ENCODE data around the gene DCTD. TPM values are rescaled to one million over a fixed set of nuclear protein-coding genes. Genes with fewer than 3 reads are reported as not detected.

Gene DCTD
- total and polyA plus RNA-seq, 2 of the 13 experiments (the other 11 are each of a cell fraction or from before 2014, with no cell fraction given), result 85.1 to 95.3 TPM

- ChIA-PET POLR2A (no interaction called here), CTCF (ENCODE audit: low intra/inter-chr PET ratio, low total read pairs) (interaction anchor here (1.3 to 2.4 kb wide), 5 partner anchors 312 to 469 kb away, joined by 3 to 48 read pairs (median 4); no protein-coding TSS in a partner anchor)
- under 1% methylated on average over 5 of the region's 5 CpGs for WGBS (ENCODE audit: low lambda C conversion rate)
- in situ Hi-C loops (cut with HindIII; ENCODE audit: extremely low pct_ligation_motif_present, low pct_unique_long_range_greater_than_20kb) (loop anchor here (5.0 to 10.0 kb wide), 2 partner anchors 325 to 457 kb away; no protein-coding TSS in a partner anchor), intact Hi-C loops (cut with micrococcal nuclease; ENCODE audit: unreplicated experiment) (loop anchor here (1.0 to 2.0 kb wide), 3 partner anchors 135 to 470 kb away; no protein-coding TSS in a partner anchor)
- ATAC-seq, result peak; percentile 55
- Histone ChIP-seq H3K4me1 (ENCODE audit: insufficient read depth, low read length) (no peaks in the 10 kb centered on the region), H3K27ac (ENCODE audit: extremely low read length, insufficient read depth, low read length) (no peak overlapping the region), H3K36me3 (replicated peaks in 1 of 2; ENCODE audit: control insufficient read depth in 1 of 2, insufficient read depth in 2 of 2, low read length in 2 of 2) (no peaks in the 10 kb centered on the region), H3K9me3 (ENCODE audit: low read length) (no peaks in the 10 kb centered on the region), H4K20me1 (ENCODE audit: insufficient read depth, low read length) (no peaks in the 10 kb centered on the region), H3K9ac (ENCODE audit: insufficient read depth, low read depth, low read length) (no peak overlapping the region), H3K79me2 (ENCODE audit: insufficient read depth, low read length) (no peaks in the 10 kb centered on the region), H3K4me2 (ENCODE audit: low read depth, low read length) (peak overlapping the region; percentile 76), H3K27me3 (ENCODE audit: control insufficient read depth in 1 of 2, insufficient read depth in 2 of 2, low read length in 2 of 2) (peaks cover 0 to 3% of the 10 kb centered on the region in 2 experiments; a peak in 1 of 5 replicates), H3K4me3 (replicated peaks in 1 of 3; ENCODE audit: insufficient read depth in 1 of 3, low read depth in 2 of 3, low read length in 3 of 3) (no peak overlapping the region), H2AFZ (ENCODE audit: low read length) (no peak overlapping the region)
- no peak for DNase-seq (ENCODE audit: low spot score)
- TF ChIP-seq TRAFD1 (CRISPR knock-in tag; IDR thresholded peaks at IDR 0.05; ENCODE audit: borderline replicate concordance), result no peak
- no peak for TF ChIP-seq TOPORS (CRISPR knock-in tag; IDR thresholded peaks at IDR 0.05)
- no peak for TF ChIP-seq POLR2AphosphoS5 (IDR thresholded peaks at IDR 0.05; ENCODE audit: low read depth, low read length)
- TF ChIP-seq NFIB (CRISPR knock-in tag; IDR thresholded peaks at IDR 0.05; ENCODE audit: borderline replicate concordance), result no peak
- TF ChIP-seq REST (IDR thresholded peaks at IDR 0.05; ENCODE audit: borderline replicate concordance in 1 of 2, low read depth in 1 of 2, low read length in 2 of 2), result no peak
- no peak for TF ChIP-seq PPARG (CRISPR knock-in tag; conservative IDR thresholded peaks at IDR 0.05)
- no peak for TF ChIP-seq ARNTL (CRISPR knock-in tag; IDR thresholded peaks at IDR 0.05)
- no peak for TF ChIP-seq SMARCE1 (IDR thresholded peaks at IDR 0.05; ENCODE audit: borderline replicate concordance)
- TF ChIP-seq MED1 (CRISPR knock-in tag; IDR thresholded peaks at IDR 0.05), result no peak
- TF ChIP-seq ZNF660 (CRISPR knock-in tag; IDR thresholded peaks at IDR 0.05; ENCODE audit: borderline replicate concordance, low read depth), result no peak
- TF ChIP-seq, protein P1, sequence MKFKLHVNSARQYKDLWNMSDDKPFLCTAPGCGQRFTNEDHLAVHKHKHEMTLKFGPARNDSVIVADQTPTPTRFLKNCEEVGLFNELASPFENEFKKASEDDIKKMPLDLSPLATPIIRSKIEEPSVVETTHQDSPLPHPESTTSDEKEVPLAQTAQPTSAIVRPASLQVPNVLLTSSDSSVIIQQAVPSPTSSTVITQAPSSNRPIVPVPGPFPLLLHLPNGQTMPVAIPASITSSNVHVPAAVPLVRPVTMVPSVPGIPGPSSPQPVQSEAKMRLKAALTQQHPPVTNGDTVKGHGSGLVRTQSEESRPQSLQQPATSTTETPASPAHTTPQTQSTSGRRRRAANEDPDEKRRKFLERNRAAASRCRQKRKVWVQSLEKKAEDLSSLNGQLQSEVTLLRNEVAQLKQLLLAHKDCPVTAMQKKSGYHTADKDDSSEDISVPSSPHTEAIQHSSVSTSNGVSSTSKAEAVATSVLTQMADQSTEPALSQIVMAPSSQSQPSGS (CRISPR knock-in tag; IDR thresholded peaks at IDR 0.05), result no peak
- TF ChIP-seq RXRB (CRISPR knock-in tag; IDR thresholded peaks at IDR 0.05; ENCODE audit: borderline replicate concordance), result no peak
- no peak for TF ChIP-seq SIN3B (IDR thresholded peaks at IDR 0.05; ENCODE audit: low read length)
- no peak for TF ChIP-seq RARG (CRISPR knock-in tag; IDR thresholded peaks at IDR 0.05; ENCODE audit: low read depth)
- no peak for TF ChIP-seq POLR2A (IDR thresholded peaks at IDR 0.05; ENCODE audit: insufficient read depth in 1 of 2, low read depth in 2 of 2, low read length in 2 of 2)
- TF ChIP-seq ZNF83 (CRISPR knock-in tag; IDR thresholded peaks at IDR 0.05; ENCODE audit: borderline replicate concordance), result no peak
- no TSS peak for BruUV-seq (replicated peaks)
- no peak for FAIRE-seq
Measured at GRCh38 chr4:182937268-182938204, 20.4 kb upstream of the DCTD start.

Data from HepG2 (cell line).